ENCODE data around the gene EIF4A3.

The EIF4A3 gene

DNA sequence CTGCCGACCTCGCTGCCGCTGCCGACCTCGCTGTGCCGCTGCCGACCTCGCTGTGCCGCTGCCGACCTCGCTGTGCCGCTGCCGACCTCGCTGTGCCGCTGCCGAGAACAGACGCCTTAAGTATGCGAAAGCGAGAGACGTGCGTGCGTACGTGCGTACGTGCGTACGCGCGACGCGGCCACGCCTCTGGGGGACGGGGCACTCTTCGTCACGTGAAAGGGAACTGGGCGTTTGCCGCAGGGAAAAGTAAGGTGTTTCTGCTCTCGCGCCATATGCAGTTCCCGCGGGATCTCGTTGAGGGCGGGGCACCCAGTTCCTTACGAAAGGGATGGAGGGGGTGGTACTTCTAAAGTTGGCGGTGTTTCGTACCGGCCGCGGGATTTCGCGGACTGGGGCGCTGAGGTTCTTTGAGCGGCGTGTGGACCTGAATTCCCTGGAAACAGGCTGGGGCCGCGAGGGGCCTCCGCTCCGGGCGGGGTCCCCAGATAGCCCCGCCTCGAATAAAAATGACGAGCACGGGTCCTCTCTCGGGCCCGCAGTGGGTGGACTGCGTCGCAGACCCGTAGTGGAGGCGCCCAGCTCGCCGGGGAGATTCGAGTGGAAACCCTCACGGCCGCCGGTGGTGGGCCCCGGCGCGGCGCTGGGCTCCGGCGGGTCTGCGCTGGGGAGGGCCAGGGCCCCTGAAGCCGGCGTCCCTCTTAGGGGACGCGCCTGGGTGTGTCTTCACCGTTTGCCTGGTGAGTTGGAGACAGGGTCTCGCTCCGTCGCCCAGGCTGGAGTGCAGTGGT lies at the start of gene EIF4A3:
TSS of gene EIF4A3 (minus strand) at position 94 of the 788 bp plus-strand sequence. CDS start 167 bp downstream, outside the sequence.
- DNase-seq, result peak; percentile 96

GRCh38 chr17:80196652-80197051 lies 49.7 kb upstream of the EIF4A3 start:
- no peak for DNase-seq

DNA sequence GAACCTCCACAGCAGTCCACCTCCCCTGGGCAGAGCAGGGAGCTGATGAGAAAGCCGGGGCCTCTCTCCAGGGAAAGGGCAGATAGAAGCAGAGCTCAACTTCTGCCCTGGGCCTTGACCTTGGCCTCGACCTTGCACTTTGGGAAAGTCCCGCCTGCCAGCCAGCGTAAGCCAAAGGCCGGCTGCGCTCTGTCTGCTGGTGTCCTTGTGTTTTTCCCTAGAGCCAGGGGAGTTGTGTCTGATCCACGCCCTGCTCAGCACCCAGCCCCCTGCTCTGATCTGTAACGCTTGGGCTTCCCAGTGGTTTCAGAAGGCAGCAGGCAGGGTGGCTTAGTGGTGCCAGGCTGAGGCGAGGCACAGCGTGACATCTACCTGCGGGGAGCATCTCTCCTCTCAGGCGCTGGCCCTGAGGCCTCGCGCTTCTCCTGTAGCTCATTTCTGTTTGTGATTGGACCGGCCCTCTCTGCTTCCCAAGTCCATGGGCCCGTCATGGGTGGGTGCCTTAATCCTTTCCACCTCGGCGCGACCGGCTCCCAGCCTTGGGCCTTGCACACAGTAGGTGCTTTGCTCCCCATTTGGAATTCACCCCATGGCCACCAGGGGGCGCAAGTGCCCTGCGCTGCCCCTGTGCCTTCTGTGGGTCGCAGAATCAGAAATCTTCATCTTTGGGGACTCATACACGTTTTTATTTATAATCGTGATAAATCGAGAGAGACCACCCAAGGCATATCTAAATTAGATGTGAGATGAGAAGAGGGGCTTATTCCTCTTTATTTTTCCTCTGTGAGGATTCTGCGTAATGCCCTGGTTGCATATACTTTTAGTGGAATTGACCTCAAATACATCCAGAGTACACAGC lies 49.0 kb upstream of the EIF4A3 start:
- peak; percentile 58 for DNase-seq

DNA sequence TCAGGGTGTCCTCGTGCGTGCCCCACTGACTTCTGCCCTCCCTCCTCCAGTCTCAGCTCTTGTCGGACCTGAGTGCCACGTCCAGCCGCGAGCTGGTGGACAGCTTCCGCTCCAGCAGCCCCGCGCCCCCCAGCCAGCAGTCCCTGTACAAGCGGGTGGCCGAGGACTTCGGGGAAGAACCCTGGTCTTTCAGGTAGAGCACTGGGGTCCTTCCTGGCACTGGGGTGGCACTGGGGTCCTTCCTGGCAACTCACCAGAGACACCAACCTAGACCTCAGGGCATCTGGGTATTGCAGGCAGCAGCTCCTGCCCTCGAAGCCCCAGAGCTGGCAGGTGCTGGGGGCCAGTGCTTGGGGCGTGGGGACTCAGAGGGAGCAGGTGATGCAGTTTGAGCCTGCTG lies 48.2 kb upstream of the EIF4A3 start:
- no peak for DNase-seq

- DNase-seq, result no peak
These were observed 45.1 kb upstream of the EIF4A3 start for GRCh38 chr17:80191865-80192661.

DNA sequence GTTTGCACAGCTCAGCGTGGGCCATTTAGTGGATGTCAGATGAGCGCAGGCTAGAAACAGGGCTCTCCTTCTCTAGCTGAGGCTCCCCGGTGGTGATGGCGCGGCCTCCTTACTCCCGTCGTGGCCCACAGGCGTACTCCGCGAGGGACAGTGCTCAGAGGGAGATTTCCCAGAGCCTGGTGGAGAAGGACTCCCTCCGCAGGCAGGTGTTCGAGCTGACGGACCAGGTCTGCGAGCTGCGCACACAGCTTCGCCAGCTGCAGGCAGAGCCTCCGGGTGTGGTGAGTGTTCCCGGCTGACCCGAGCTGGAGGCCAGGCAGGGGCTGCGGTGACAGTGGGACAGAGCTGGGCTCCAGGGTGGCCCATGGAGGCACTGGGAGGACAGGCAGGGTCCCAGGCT lies 44.3 kb upstream of the EIF4A3 start:
- DNase-seq, result no peak

- no peak for DNase-seq
These were observed 43.8 kb upstream of the EIF4A3 start for GRCh38 chr17:80190716-80191115.

DNA sequence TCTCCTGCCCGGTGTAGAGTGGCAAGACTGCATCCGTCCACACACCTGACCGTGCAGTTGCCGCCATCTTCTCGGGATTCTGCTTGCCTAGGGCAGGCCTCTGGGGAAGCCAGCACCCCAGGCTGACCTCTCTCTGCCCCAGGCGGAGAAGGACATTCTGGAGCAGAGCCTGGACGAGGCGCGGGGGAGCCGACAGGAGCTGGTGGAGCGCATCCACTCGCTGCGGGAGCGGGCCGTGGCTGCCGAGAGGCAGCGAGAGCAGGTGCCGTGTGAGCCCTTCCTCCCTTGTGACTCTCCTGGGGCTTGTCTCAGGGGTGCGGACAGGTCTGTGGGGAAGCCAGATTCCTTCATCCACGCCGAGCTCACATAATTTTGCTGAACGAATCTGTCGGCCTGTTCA lies 42.7 kb upstream of the EIF4A3 start:
- no peak for DNase-seq

DNA sequence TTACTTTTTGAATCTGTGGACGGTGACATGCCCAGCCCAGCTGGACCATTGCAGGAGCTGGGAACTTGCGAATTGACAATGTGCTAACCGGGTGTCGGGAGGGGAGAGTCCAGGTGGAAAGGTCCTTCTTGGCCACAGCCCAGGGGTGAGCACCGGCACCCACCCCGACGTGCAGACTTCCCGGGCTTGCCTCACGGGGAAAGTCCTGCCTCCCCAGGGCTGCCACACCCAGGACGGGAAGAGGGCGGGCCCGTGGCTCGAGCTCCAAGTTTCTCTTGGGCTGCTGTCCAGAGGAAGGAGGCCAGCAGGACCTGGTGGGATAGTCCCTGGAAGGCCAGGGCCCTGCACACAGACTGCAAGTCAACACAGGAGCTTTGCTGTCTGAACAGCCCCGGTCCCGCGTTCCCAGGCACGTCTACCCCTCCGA lies 40.6 kb upstream of the EIF4A3 start:
- no peak for DNase-seq

GRCh38 chr17:80187090-80187489 lies 40.2 kb upstream of the EIF4A3 start:
- no peak for DNase-seq

GRCh38 chr17:80185968-80186367 lies 39.0 kb upstream of the EIF4A3 start:
- DNase-seq, result no peak

GRCh38 chr17:80184423-80184714 lies 37.4 kb upstream of the EIF4A3 start:
- DNase-seq, result no peak

GRCh38 chr17:80183581-80184422 lies 36.9 kb upstream of the EIF4A3 start:
- DNase-seq, result no peak

GRCh38 chr17:80182845-80183223 lies 35.9 kb upstream of the EIF4A3 start:
- no peak for DNase-seq

DNA sequence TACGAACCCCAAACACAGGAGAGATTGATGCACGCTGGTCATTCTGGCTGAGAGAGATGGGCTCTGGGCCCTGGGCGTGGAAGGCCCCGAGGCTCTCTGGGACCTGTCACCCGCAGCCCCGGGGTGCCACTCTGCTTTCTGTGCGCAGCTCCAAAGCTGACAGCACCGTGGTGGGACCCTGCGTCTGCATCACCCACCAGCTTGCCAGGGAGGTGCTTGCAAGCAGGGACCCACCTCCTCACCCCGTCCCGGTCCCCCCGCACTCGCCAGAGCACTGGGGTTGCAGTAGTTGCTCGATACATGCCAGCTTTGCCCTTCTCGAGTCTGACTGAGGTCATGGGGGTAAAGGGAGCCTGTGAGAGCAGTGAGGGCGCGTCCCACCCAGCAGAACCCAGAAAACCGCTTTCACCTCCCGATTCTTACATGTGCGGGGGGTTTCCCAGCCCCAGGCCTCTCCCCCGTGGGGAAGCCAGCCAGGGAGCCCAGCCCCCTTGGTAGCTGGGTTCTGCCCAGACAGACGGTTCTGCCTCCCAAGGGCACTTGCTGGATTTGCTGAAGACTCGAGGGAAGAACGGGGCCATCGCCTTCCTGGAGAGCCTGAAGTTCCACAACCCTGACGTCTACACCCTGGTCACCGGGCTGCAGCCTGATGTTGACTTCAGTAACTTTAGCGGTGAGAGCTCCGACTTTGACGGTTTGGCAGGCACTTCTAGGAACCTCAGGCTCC lies 35.4 kb upstream of the EIF4A3 start:
- DNase-seq, result no peak

GRCh38 chr17:80181431-80181830 lies 34.5 kb upstream of the EIF4A3 start:
- no peak for DNase-seq

GRCh38 chr17:80180192-80180591 lies 33.3 kb upstream of the EIF4A3 start:
- no peak for DNase-seq

DNA sequence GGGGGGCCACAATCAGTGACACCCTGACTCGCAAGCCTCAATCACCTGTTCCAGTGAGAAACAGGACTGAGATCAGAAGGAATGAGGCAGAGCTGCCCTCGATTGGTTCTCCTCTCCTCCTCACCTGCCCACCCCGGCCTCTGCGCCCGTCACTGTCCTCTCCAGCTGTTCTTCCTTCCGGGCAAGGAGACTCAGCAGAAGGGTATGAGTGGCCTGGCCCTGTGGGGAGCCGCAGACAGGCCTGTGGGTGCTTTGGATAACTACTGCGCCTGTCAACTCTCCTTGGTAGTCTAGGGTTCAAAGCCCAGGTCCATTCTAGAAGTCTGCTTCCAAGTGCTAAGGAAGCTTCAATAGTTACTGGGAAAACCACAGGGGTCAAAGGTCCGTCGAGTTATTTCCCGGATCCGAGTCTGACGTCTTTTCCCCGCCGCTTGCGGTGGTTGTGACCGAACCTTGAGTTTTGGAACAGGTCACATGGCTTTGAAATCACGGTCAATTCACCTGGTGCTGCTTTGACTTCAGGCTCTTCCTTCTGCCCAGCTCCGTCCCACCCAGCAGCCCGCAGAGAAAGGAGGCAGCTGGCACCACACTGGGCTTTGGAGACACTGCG lies 31.2 kb upstream of the EIF4A3 start:
- DNase-seq, result no peak

GRCh38 chr17:80176757-80177156 lies 29.8 kb upstream of the EIF4A3 start:
- no peak for DNase-seq

DNA sequence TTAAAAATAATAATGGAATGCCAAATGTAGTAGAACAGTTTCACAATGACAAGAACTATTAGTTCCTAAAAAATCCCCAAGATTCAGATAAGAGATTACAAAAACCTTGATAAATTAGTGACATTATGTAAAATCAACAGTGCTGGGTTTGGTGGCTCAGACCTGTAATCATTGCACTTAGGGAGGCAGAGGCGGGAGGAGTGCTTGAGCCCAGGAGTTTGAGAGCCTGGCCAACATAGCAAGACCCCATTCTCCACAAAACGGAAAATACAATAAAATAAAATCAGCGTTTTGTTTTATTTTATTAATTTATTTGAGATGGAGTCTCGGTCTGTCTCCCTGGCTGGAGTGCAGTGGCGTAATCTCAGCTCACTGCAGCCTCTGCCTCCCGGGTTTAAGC lies 27.0 kb upstream of the EIF4A3 start:
- DNase-seq, result no peak

DNA sequence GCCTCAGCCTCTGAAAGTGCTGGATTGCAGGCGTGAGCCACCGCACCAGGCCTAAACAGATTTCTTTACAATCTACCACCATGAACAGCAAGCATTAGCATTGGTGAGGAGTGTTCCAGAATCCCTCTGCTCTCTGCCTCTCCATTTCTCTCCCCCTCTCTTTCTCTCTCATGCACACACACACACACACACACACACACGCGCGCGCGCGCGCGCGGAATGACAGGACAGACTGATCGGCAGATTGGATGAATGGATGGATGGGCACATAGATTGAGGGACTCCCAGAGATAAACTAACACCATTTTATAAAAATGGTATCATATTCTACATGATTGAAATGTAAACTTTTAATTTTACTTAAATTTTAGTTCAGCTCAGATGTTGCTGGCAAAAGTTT lies 26.2 kb upstream of the EIF4A3 start:
- DNase-seq, result no peak

Data from activated naive CD4-positive, alpha-beta T cell treated with anti-CD3 and anti-CD28 coated beads, Interleukin-2, amount 50 U/mL, for 16 hours (primary cell).